IPS DF 6.9 (cell line): ENCODE measurements around the gene PLP1.

ENCODE experiments used
- DNase-seq: peaks from one replicate; pipeline ENCODE4 v3.0.0-alpha.2; 2013; ENCODE audit warnings: low read depth, low spot score
- H3K27ac ChIP-seq: one replicate; pipeline ENCODE4 v1.5.1; 2013; ENCODE audit warnings: low read length, control low read depth
- H3K27me3 ChIP-seq: 2 replicates; pipeline ENCODE4 v1.6.1; 2013; ENCODE audit warnings: mild to moderate bottlenecking, low read length; ENCODE audit not compliant: control insufficient read depth, insufficient read depth
- H3K36me3 ChIP-seq: 2 replicates; pipeline ENCODE4 v1.6.1; 2013; ENCODE audit warnings: low read length; ENCODE audit not compliant: control insufficient read depth, insufficient read depth
- H3K4me1 ChIP-seq: 2 replicates; pipeline ENCODE4 v1.6.1; 2013; ENCODE audit warnings: low read length; ENCODE audit not compliant: control insufficient read depth, insufficient read depth
- H3K4me3 ChIP-seq: 2 replicates; pipeline ENCODE4 v1.5.1; 2013; ENCODE audit warnings: mild to moderate bottlenecking, low read length
- H3K9me3 ChIP-seq: 2 replicates; pipeline ENCODE4 v1.6.1; 2013; ENCODE audit warnings: low read length, inconsistent platforms; ENCODE audit not compliant: control insufficient read depth, insufficient read depth
- WGBS: extraction: QIAGEN DNeasy Blood & Tissue Kit; methylation state at CpG from one replicate; pipeline ENCODE4 v1.1.7; 2013; ENCODE audit warnings: mixed read lengths, missing lambda C conversion rate; ENCODE audit not compliant: insufficient read length, insufficient coverage; 5-methylcytosine and 5-hydroxymethylcytosine counted together

Gene PLP1

GRCh38 chrX:103780336-103781061 lies 3.9 kb downstream of the PLP1 start:
- no CpG with 5 or more reads among the region's 10 CpGs for WGBS
- Histone ChIP-seq H3K27me3 (no peaks in the 10 kb centered on the region), H3K4me1 (no peaks in the 10 kb centered on the region), H3K36me3 (peaks cover 6% of the 10 kb centered on the region; the same call in 1 of the 2 replicates), H3K9me3 (no peaks in the 10 kb centered on the region), H3K4me3 (no peak overlapping the region), H3K27ac (no peak overlapping the region)
- DNase-seq: no peak

GRCh38 chrX:103781062-103781402 lies 4.4 kb downstream of the PLP1 start:
- WGBS: no CpG with 5 or more reads among the region's 4 CpGs
- DNase-seq: no peak
- Histone ChIP-seq H3K4me1 (no peaks in the 10 kb centered on the region), H3K36me3 (peaks cover 6% of the 10 kb centered on the region; the same call in 1 of the 2 replicates), H3K4me3 (no peak overlapping the region), H3K9me3 (no peaks in the 10 kb centered on the region), H3K27me3 (no peaks in the 10 kb centered on the region), H3K27ac (no peak overlapping the region)

- no peaks in the 10 kb centered on the region; the same call in 1 of the 2 replicates for H3K4me1 ChIP-seq
- H3K27me3 ChIP-seq: no peaks in the 10 kb centered on the region
- H3K27ac ChIP-seq: no peak overlapping the region
- no peaks in the 10 kb centered on the region for H3K9me3 ChIP-seq
- WGBS: no CpG with 5 or more reads among the region's 1 CpG
- H3K4me3 ChIP-seq: no peak overlapping the region
- H3K36me3 ChIP-seq: peaks cover 9% of the 10 kb centered on the region; the same call in 1 of the 2 replicates
- DNase-seq: no peak
Observed at GRCh38 chrX:103781706-103782105, 5.1 kb downstream of the PLP1 start.

GRCh38 chrX:103782640-103783039 lies 6.0 kb downstream of the PLP1 start:
- no peak for DNase-seq
- H3K27ac ChIP-seq: no peak overlapping the region
- peaks cover 8% of the 10 kb centered on the region; the same call in 1 of the 2 replicates for H3K36me3 ChIP-seq
- H3K4me1 ChIP-seq: no peaks in the 10 kb centered on the region; the same call in 1 of the 2 replicates
- no peak overlapping the region for H3K4me3 ChIP-seq
- H3K9me3 ChIP-seq: no peaks in the 10 kb centered on the region
- no CpG with 5 or more reads among the region's 3 CpGs for WGBS
- H3K27me3 ChIP-seq: no peaks in the 10 kb centered on the region

- Histone ChIP-seq H3K4me1 (no peaks in the 10 kb centered on the region; the same call in 1 of the 2 replicates), H3K4me3 (no peak overlapping the region), H3K27ac (no peak overlapping the region), H3K9me3 (no peaks in the 10 kb centered on the region), H3K27me3 (no peaks in the 10 kb centered on the region), H3K36me3 (peaks cover 10% of the 10 kb centered on the region; the same call in 1 of the 2 replicates)
- no CpG with 5 or more reads among the region's 3 CpGs for whole genome bisulfite sequencing
- no peak for DNase-seq
Observed at GRCh38 chrX:103783196-103783595, 6.6 kb downstream of the PLP1 start.

- Histone ChIP-seq H3K27me3 (no peaks in the 10 kb centered on the region), H3K4me1 (no peaks in the 10 kb centered on the region; the same call in 1 of the 2 replicates), H3K27ac (no peak overlapping the region), H3K36me3 (peaks cover 10% of the 10 kb centered on the region; the same call in 1 of the 2 replicates), H3K4me3 (no peak overlapping the region), H3K9me3 (no peaks in the 10 kb centered on the region)
- DNase-seq: no peak
- WGBS: no CpG with 5 or more reads among the region's 2 CpGs
Observed at GRCh38 chrX:103783971-103784370, 7.3 kb downstream of the PLP1 start.

- H3K36me3 ChIP-seq: peaks cover 13% of the 10 kb centered on the region; the same call in 1 of the 2 replicates
- no peaks in the 10 kb centered on the region; the same call in 1 of the 2 replicates for H3K4me1 ChIP-seq
- H3K4me3 ChIP-seq: no peak overlapping the region
- no peak overlapping the region for H3K27ac ChIP-seq
- no peak for DNase-seq
- H3K9me3 ChIP-seq: no peaks in the 10 kb centered on the region
- H3K27me3 ChIP-seq: no peaks in the 10 kb centered on the region
Observed at GRCh38 chrX:103789004-103789403, 12.4 kb downstream of the PLP1 start.

- H3K36me3 ChIP-seq: peaks cover 10% of the 10 kb centered on the region; the same call in 1 of the 2 replicates
- no CpG with 5 or more reads among the region's 4 CpGs for WGBS
- DNase-seq: no peak
- H3K9me3 ChIP-seq: no peaks in the 10 kb centered on the region
- H3K4me1 ChIP-seq: no peaks in the 10 kb centered on the region; the same call in 1 of the 2 replicates
- no peak overlapping the region for H3K27ac ChIP-seq
- no peaks in the 10 kb centered on the region for H3K27me3 ChIP-seq
- no peak overlapping the region for H3K4me3 ChIP-seq
Observed at GRCh38 chrX:103791228-103791627, 14.6 kb downstream of the PLP1 start.

- H3K9me3 ChIP-seq: no peaks in the 10 kb centered on the region
- no peak overlapping the region for H3K4me3 ChIP-seq
- WGBS: no CpG with 5 or more reads among the region's 2 CpGs
- peaks cover 6% of the 10 kb centered on the region; the same call in 1 of the 2 replicates for H3K36me3 ChIP-seq
- H3K27me3 ChIP-seq: no peaks in the 10 kb centered on the region
- DNase-seq: no peak
- H3K4me1 ChIP-seq: no peaks in the 10 kb centered on the region
- H3K27ac ChIP-seq: no peak overlapping the region
Observed at GRCh38 chrX:103791826-103792485, 15.3 kb downstream of the PLP1 start.

- no peak for DNase-seq
- H3K9me3 ChIP-seq: no peaks in the 10 kb centered on the region
- no peaks in the 10 kb centered on the region for H3K27me3 ChIP-seq
- no peaks in the 10 kb centered on the region for H3K4me1 ChIP-seq
- H3K36me3 ChIP-seq: peaks cover 3% of the 10 kb centered on the region; the same call in 1 of the 2 replicates
- H3K27ac ChIP-seq: no peak overlapping the region
- H3K4me3 ChIP-seq: no peak overlapping the region
- WGBS: no CpG with 5 or more reads among the region's 6 CpGs
Observed at GRCh38 chrX:103792916-103793544, 16.4 kb downstream of the PLP1 start.
